AG04449 (cell line): ENCODE data around the gene KRTAP12-3.

Source experiments
- CTCF ChIA-PET: fragments of 350-600 bp; formaldehyde crosslinking; extraction: SDS; loops from one replicate; lab custom pipeline; 2021; ENCODE audit warnings: antibody characterized with exemption; lab: Yijun Ruan, JAX
- POLR2A ChIA-PET: fragments of 400-600, 350-600 bp; formaldehyde crosslinking; extraction: SDS; loops from one replicate; lab custom pipeline; 2020; ENCODE audit warnings: antibody characterized with exemption, inconsistent platforms; lab: Yijun Ruan, JAX
- DNase-seq: peaks from one replicate; pipeline ENCODE4 v3.0.0-alpha.2; 2010; ENCODE audit warnings: low read depth, low spot score
- H3K4me3 ChIP-seq: 2 replicates; pipeline ENCODE4 v1.5.1; 2011; ENCODE audit warnings: low read depth, mild to moderate bottlenecking, control low read depth, low read length
- CTCF ChIP-seq: IDR thresholded peaks from one replicate; pipeline ENCODE4 v1.5.1; 2011; ENCODE audit warnings: mild to moderate bottlenecking, moderate library complexity, low read length, control low read depth, inconsistent platforms; ENCODE audit not compliant: insufficient read depth; ENCODE audit errors: missing control alignments

Gene KRTAP12-3

GRCh38 chr21:44697811-44698734 lies 40.3 kb downstream of the KRTAP12-3 start:
- TF ChIP-seq CTCF, result no peak
- no peak for DNase-seq
- ChIA-PET POLR2A (no interaction called here), CTCF (no interaction called here)
- H3K4me3 ChIP-seq, result no peak overlapping the region

GRCh38 chr21:44699502-44700001 lies 41.8 kb downstream of the KRTAP12-3 start:
- no peak overlapping the region for H3K4me3 ChIP-seq
- POLR2A ChIA-PET, result no interaction called here
- CTCF ChIA-PET, result no interaction called here
- DNase-seq, result no peak
- no peak for TF ChIP-seq CTCF

- no peak overlapping the region for H3K4me3 ChIP-seq
- CTCF ChIA-PET, result no interaction called here
- no peak for DNase-seq
- no peak for TF ChIP-seq CTCF
- POLR2A ChIA-PET, result no interaction called here
Observed at GRCh38 chr21:44700101-44701022, 42.6 kb downstream of the KRTAP12-3 start.

- CTCF ChIA-PET, result no interaction called here
- POLR2A ChIA-PET, result no interaction called here
- DNase-seq, result no peak
- no peak overlapping the region for H3K4me3 ChIP-seq
- TF ChIP-seq CTCF, result no peak
Observed at GRCh38 chr21:44701023-44701400, 43.3 kb downstream of the KRTAP12-3 start.

GRCh38 chr21:44701541-44701940 lies 43.8 kb downstream of the KRTAP12-3 start:
- POLR2A ChIA-PET, result no interaction called here
- DNase-seq, result no peak
- TF ChIP-seq CTCF, result no peak
- no peak overlapping the region for H3K4me3 ChIP-seq
- CTCF ChIA-PET, result interaction anchor here (1.2 kb wide), 1 partner anchor 8 kb away, joined by 3 read pairs; no protein-coding TSS in a partner anchor
